BJ (cell line): ENCODE measurements around the gene CHRNE. TPM values are rescaled to one million over a fixed set of nuclear protein-coding genes. Genes with fewer than 3 reads are reported as not detected.
A peak's percentile ranks its signal among the peaks of the same experiment; 100 is the strongest.

ENCODE experiments used
- CTCF ChIA-PET: fragments of 350-600 bp; formaldehyde crosslinking; extraction: SDS; loops from one replicate; lab custom pipeline; 2021; ENCODE audit warnings: antibody characterized with exemption, inconsistent platforms; lab: Yijun Ruan, JAX
- POLR2A ChIA-PET: fragments of 300-600 bp; sonication (Branson Sonifier 250); formaldehyde crosslinking; extraction: SDS; loops from one replicate; lab custom pipeline; 2021; ENCODE audit warnings: antibody characterized with exemption; lab: Charles Lee
- DNase-seq: peaks from one replicate; pipeline ENCODE4 v3.0.0-alpha.2; 2011; ENCODE audit warnings: low read depth
- H3K27me3 ChIP-seq: 2 replicates; pipeline ENCODE4 v1.6.0; 2011; ENCODE audit warnings: low read length; ENCODE audit not compliant: control insufficient read depth, insufficient read depth
- H3K36me3 ChIP-seq: 2 replicates; pipeline ENCODE4 v1.5.1; 2011; ENCODE audit warnings: low read length; ENCODE audit not compliant: control insufficient read depth, insufficient read depth
- H3K4me3 ChIP-seq: 2 replicates; pipeline ENCODE4 v1.5.1; 2011; ENCODE audit warnings: low read depth, mild to moderate bottlenecking, control low read depth, low read length
- polyA plus RNA-seq: library from polyadenylated mRNA; depleted of rRNA; stranded (reverse); fragments of >200 nt; gene quantifications from 2 replicates; pipeline ENCODE4 v1.2.3, GENCODE V29; 2011
- TF ChIP-seq, protein P1 (sequence below): IDR thresholded peaks from 2 replicates; pipeline ENCODE4 v1.5.1; 2011; ENCODE audit warnings: low read depth, mild to moderate bottlenecking, control low read depth, inconsistent platforms, low read length, moderate library complexity; ENCODE audit not compliant: insufficient read depth

CHRNE gene
- polyA plus RNA-seq, 1 experiment = 0.36 TPM

DNA sequence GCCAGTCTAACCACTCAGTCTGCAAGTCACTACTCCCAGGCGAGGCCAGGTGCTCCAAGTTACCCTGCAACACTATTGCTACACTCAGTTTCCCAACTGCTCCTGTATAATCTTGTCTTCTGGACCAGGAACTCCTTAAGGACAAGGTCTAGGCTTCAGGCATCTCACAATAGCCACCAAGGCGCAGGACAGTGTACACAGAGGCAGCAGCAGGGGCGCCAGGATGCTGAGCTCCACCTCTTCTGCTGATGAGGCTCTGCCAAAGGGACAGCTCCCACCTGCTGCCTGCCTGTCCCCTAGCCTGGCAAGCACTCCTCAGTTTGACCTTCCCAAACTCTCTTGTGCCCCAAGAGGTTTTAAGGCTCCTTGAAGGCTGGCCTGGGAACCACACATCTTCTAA, 33.5 kb upstream of the CHRNE start:
- Histone ChIP-seq H3K36me3 (peaks cover 14% of the 10 kb centered on the region), H3K4me3 (no peak overlapping the region), H3K27me3 (no peaks in the 10 kb centered on the region)
- CTCF ChIA-PET = interaction anchor here (2.2 kb wide), 1 partner anchor 27 kb away, joined by 6 read pairs; no protein-coding TSS in a partner anchor
- POLR2A ChIA-PET = no interaction called here
- no peak for DNase-seq
- TF ChIP-seq, protein P1, sequence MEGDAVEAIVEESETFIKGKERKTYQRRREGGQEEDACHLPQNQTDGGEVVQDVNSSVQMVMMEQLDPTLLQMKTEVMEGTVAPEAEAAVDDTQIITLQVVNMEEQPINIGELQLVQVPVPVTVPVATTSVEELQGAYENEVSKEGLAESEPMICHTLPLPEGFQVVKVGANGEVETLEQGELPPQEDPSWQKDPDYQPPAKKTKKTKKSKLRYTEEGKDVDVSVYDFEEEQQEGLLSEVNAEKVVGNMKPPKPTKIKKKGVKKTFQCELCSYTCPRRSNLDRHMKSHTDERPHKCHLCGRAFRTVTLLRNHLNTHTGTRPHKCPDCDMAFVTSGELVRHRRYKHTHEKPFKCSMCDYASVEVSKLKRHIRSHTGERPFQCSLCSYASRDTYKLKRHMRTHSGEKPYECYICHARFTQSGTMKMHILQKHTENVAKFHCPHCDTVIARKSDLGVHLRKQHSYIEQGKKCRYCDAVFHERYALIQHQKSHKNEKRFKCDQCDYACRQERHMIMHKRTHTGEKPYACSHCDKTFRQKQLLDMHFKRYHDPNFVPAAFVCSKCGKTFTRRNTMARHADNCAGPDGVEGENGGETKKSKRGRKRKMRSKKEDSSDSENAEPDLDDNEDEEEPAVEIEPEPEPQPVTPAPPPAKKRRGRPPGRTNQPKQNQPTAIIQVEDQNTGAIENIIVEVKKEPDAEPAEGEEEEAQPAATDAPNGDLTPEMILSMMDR = no peak

DNA sequence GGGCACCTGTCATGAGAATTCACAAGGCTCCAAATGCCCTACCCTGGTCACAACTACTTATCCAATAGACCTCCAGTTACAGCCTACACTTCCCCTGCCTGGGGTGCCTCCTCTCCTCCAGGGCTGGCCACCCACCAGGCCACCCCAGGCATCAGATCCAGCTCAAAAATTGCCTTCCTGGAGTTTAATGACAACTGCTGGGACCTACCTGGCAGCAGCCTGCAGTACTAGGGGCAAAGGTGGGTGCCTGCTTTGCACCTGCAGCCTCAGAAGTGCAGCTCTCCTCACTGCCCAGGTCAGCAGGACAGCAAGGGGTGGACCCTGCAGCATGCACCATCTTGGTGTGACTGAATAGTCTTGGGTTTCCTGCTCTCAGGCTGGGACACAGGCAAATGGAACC, 32.8 kb upstream of the CHRNE start:
- H3K27me3 ChIP-seq = no peaks in the 10 kb centered on the region
- POLR2A ChIA-PET = no interaction called here
- H3K36me3 ChIP-seq = peaks cover 14% of the 10 kb centered on the region
- H3K4me3 ChIP-seq = no peak overlapping the region
- no peak for DNase-seq
- CTCF ChIA-PET = interaction anchor here (2.2 kb wide), 1 partner anchor 27 kb away, joined by 6 read pairs; no protein-coding TSS in a partner anchor
- TF ChIP-seq, protein P1 = no peak

DNA sequence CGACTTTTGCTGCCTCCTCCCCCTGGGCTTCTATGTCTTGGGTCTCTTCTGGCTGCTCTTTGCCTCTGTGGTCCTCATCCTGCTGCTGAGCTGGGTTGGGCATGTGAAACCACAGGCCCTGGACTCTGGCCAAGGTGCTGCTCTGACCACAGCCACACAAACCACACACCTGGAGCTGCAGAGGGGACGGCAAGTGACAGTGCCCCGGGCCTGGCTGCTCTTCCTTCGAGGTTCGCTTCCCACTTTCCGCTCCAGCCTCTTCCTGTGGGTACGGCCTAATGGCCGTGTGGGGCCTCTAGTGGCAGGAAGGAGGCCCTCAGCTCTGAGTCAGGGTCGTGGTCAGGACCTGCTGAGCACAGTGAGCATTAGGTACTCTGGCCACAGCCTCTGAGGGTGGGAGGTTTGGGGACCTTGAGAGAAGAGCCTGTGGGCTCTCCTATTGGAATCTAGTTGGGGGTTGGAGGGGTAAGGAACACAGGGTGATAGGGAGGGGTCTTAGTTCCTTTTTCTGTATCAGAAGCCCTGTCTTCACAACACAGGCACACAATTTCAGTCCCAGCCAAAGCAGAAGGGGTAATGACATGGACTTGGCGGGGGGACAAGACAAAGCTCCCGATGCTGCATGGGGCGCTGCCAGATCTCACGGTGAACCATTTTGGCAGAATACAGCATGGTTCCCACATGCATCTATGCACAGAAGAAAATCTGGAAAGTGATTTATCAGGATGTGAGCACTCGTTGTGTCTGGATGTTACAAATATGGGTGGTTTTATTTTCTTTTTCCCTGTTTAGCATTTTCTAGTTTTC, 31.5 kb upstream of the CHRNE start:
- Histone ChIP-seq H3K36me3 (peaks cover 14% of the 10 kb centered on the region), H3K27me3 (no peaks in the 10 kb centered on the region), H3K4me3 (no peak overlapping the region)
- TF ChIP-seq, protein P1 = peak; percentile 54
- ChIA-PET POLR2A (interaction anchor here (1.0 kb wide), 1 partner anchor 33 kb away, joined by 4 read pairs; the partner anchor contains the start of gene SPAG7), CTCF (interaction anchor here (0.6 to 1.3 kb wide), 4 partner anchors 11 to 33 kb away, joined by 3 to 9 read pairs (median 4); partner anchors contain the start of gene SPAG7)
- DNase-seq = no peak

DNA sequence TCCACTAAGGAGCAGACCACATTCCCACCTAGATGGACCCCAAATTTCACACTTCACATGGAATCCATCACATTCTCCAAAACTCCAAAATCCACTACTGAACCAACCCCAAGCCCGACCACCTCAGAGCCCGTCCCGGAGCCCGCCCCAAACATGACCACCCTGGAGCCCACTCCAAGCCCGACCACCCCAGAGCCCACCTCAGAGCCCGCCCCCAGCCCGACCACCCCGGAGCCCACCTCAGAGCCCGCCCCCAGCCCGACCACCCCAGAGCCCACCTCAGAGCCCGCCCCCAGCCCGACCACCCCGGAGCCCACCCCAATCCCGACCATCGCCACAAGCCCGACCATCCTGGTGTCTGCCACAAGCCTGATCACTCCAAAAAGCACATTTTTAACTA, 30.7 kb upstream of the CHRNE start:
- no peaks in the 10 kb centered on the region for H3K27me3 ChIP-seq
- CTCF ChIA-PET = interaction anchor here (0.6 to 1.3 kb wide), 4 partner anchors 10 to 34 kb away, joined by 3 to 9 read pairs (median 4); partner anchors contain the start of gene SPAG7
- POLR2A ChIA-PET = interaction anchor here (1.0 kb wide), 1 partner anchor 33 kb away, joined by 4 read pairs; the partner anchor contains the start of gene SPAG7
- no peak for DNase-seq
- H3K4me3 ChIP-seq = no peak overlapping the region
- TF ChIP-seq, protein P1 = no peak
- peaks cover 14% of the 10 kb centered on the region for H3K36me3 ChIP-seq

DNA sequence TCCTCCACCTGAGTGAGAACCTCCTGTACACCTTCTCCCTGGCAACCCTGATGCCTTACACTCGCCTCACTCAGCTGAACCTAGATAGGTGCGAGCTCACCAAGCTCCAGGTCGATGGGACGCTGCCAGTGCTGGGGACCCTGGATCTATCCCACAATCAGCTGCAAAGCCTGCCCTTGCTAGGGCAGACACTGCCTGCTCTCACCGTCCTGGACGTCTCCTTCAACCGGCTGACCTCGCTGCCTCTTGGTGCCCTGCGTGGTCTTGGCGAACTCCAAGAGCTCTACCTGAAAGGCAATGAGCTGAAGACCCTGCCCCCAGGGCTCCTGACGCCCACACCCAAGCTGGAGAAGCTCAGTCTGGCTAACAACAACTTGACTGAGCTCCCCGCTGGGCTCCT, 29.9 kb upstream of the CHRNE start:
- DNase-seq = no peak
- H3K36me3 ChIP-seq = peaks cover 10% of the 10 kb centered on the region
- no peak overlapping the region for H3K4me3 ChIP-seq
- H3K27me3 ChIP-seq = no peaks in the 10 kb centered on the region
- POLR2A ChIA-PET = no interaction called here
- TF ChIP-seq, protein P1 = no peak
- CTCF ChIA-PET = interaction anchor here (0.8 kb wide), 1 partner anchor 30 kb away, joined by 3 read pairs; the partner anchor contains the start of gene CHRNE
